GM21619 (cell line): ENCODE measurements around the gene ARVCF.

Source experiments
- ATAC-seq: cut with Tn5 transposase; IDR thresholded peaks from one replicate; pipeline ENCODE4 v1.9.1; 2021; ENCODE audit not compliant: unreplicated experiment

ARVCF gene

GRCh38 chr22:20002128-20002527 lies 14.5 kb downstream of the ARVCF start:
- no peak for ATAC-seq

GRCh38 chr22:20001082-20001638 lies 15.5 kb downstream of the ARVCF start:
- ATAC-seq, result no peak

GRCh38 chr22:20000246-20001081 lies 16.2 kb downstream of the ARVCF start:
- no peak for ATAC-seq

DNA sequence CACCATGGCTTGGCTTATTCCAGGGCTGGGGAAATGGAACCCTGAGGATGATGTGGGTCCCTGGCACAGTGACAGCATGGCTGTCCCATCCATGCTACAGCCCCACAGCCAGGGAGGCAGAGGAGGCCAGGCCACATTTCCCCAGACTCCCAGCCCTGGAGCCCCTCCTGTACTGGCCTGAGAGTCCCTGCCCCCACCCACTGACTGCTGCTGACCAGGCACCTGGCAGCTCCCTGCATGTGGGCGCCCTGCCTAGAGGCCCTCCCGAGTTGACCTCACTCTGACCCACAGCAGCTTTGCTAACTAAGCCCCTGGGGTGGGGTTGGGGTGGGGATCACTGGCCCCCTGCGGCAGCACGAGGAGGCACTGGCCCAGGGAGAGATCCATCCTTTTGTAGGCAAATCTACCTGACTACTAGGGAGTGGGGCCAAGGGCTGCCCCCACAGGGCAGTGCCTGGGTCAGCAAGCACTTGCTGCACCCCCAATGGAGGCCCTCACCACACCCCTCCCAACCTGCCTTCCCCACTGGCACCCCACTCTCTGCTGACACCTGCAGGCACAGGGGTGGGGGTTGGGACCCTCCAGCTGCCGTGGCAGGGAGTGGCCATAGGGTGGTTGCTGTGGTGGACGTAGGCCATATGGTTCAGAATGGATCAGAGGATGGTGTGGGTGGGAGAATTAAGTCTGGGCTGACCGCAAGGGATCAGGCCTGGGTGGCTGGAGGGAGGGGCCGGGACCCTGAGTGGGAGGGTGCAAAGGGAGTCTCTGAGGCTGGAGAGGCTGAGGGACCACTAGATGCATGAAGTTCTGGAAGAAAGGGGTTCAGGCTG lies 17.4 kb downstream of the ARVCF start:
- no peak for ATAC-seq

DNA sequence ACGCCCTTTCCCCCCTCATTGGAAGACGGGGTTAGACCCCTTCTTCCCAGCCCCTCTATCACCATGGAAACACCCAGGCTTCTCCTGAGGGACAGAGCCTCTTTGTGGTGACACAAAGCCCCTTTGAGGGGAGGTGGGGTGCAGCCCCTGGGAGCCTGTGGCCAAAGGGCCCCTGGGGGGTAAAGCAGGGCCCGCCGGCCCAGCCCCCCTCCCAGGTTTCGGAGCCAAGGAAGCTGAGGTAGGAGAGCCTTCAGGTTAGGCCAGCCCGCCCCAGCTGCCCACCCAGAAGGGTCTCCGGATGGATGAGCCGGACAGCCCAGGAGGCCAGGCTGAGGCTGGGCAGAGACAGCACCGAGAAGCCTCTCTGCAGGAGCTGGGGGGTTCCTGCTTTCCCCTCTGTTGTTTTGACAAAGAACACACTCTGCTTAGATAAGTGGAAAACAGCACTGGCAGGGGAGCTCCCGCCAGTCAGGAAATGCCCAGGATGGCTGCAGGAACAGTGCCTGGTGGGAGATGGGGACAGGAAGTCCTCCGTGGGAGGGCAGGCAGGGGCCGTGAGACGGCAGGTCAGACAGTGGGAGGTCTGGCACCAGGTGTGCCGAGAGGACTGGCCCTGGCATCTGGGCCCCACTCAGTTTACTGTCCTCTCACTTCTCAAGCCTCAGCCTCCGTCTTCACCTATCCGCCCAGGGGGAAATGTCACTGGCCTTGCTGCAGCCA lies 18.2 kb downstream of the ARVCF start:
- ATAC-seq, result no peak

- ATAC-seq, result no peak
Measured at GRCh38 chr22:19997561-19998231, 18.9 kb downstream of the ARVCF start.

- no peak for ATAC-seq
Measured at GRCh38 chr22:19996694-19997384, 19.8 kb downstream of the ARVCF start.

DNA sequence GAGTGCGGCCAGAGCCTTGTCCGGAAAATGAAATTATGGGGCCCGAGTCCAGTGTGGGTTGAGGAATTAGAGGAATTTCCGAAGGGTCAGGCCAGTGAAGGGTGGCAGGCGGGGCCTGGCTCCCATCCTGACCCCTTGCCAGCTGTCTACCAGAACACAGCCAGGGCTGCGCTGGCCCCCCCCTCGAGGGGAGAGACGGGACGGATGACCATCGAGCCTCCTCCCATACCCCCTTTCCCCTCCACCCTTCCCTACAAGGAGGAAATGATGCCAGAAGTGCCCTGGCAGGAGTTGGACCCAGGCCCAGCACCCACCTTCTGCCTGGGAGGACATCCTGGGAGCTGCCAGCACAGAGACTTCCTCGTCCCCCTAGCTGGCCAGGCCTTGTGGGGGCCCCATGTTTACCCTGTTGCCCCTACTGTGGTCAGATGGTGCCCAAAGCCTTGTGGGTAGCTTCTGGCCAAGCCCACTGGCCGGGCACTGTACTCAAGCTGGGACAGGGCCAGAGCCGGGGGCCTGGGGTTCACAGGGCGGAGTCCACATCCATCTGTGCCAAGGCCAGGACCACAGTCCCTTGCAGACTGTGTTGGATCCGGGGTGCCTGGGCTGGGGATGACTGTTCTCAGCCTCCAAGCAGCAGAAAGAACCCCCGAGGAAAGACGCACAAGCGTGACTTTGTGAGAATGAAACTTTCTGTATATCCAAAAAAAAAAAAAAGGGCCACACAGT lies 20.8 kb downstream of the ARVCF start:
- no peak for ATAC-seq

GRCh38 chr22:19994851-19995610 lies 21.6 kb downstream of the ARVCF start:
- no peak for ATAC-seq

GRCh38 chr22:19993926-19994325 lies 22.7 kb downstream of the ARVCF start:
- ATAC-seq, result no peak

- no peak for ATAC-seq
Measured at GRCh38 chr22:19992921-19993355, 23.7 kb downstream of the ARVCF start.

GRCh38 chr22:19992481-19992911 lies 24.1 kb downstream of the ARVCF start:
- no peak for ATAC-seq

DNA sequence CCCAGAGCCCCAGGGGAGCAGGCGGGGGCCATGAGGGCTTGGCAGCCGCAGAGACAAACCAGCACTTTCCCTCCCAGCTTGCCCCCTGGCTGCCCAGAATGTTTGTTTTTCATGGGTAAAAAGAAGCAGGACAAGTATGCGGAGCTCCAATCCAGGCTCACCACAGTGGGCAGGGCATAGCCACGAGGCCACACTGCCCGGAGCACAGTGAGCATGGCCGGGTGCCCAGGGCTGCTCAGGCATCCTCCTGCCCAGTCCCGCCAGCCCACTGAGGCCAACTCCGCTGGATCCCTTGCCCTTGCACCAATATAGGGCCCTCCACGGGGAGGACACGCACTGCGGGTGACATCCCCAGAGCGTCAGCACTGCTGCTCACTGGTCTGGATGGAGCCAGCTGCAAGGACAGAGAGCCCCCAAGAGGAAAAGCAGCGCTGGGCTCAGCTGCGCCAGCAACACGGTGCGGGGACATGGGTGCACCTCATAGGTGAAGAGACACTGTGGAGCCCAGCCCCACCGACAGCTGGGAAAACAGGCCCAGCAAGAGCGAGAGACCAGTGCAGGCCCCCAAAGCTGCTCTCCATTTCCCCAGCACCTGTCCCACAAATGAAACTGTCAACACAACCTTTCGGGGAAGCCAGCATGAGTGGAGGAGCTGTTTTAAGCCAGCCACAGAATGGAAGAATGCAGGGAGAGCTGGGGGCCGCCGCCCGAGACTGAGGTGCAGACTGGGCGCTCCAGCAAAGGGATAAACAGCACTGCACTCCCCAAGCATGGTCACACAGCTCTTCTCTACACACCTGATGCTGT lies 24.8 kb downstream of the ARVCF start:
- ATAC-seq, result no peak

GRCh38 chr22:19991395-19991644 lies 25.3 kb downstream of the ARVCF start:
- ATAC-seq, result no peak

GRCh38 chr22:19990609-19991394 lies 25.8 kb downstream of the ARVCF start:
- no peak for ATAC-seq

- ATAC-seq, result no peak
Measured at GRCh38 chr22:19990188-19990587, 26.4 kb downstream of the ARVCF start.

- no peak for ATAC-seq
Measured at GRCh38 chr22:19989725-19990067, 26.9 kb downstream of the ARVCF start.
